CD4-positive, alpha-beta T cell treated with Interleukin-17A for 1 hour (primary cell): ENCODE results near the gene SHROOM4.

Source experiments
- DNase-seq: peaks from one replicate; pipeline ENCODE4 v3.0.0-alpha.2; 2020

Gene SHROOM4

GRCh38 chrX:50779694-50780093 is 34.3 kb downstream of the SHROOM4 start:
- no peak for DNase-seq

- DNase-seq: no peak
Observed at GRCh38 chrX:50778272-50778671, 35.7 kb downstream of the SHROOM4 start.

- DNase-seq: no peak
Observed at GRCh38 chrX:50776248-50776647, 37.7 kb downstream of the SHROOM4 start.

GRCh38 chrX:50771382-50771781 is 42.6 kb downstream of the SHROOM4 start:
- no peak for DNase-seq

- no peak for DNase-seq
Observed at GRCh38 chrX:50770702-50771101, 43.3 kb downstream of the SHROOM4 start.

- no peak for DNase-seq
Observed at GRCh38 chrX:50769389-50770063, 44.5 kb downstream of the SHROOM4 start.

GRCh38 chrX:50768801-50769200 is 45.2 kb downstream of the SHROOM4 start:
- DNase-seq: no peak

- no peak for DNase-seq
Observed at GRCh38 chrX:50765986-50766385, 48.0 kb downstream of the SHROOM4 start.

- no peak for DNase-seq
Observed at GRCh38 chrX:50762578-50762977, 51.4 kb downstream of the SHROOM4 start.

GRCh38 chrX:50756276-50756675 is 57.7 kb downstream of the SHROOM4 start:
- no peak for DNase-seq

GRCh38 chrX:50751091-50751490 is 62.9 kb downstream of the SHROOM4 start:
- DNase-seq: no peak

- no peak for DNase-seq
Observed at GRCh38 chrX:50747471-50747900, 66.5 kb downstream of the SHROOM4 start.

GRCh38 chrX:50736656-50737055 is 77.3 kb downstream of the SHROOM4 start:
- no peak for DNase-seq

- no peak for DNase-seq
Observed at GRCh38 chrX:50726296-50726695, 87.7 kb downstream of the SHROOM4 start.

- DNase-seq: no peak
Observed at GRCh38 chrX:50725310-50725709, 88.7 kb downstream of the SHROOM4 start.

- DNase-seq: no peak
Observed at GRCh38 chrX:50723006-50723405, 91.0 kb downstream of the SHROOM4 start.

GRCh38 chrX:50721764-50722521 is 92.1 kb downstream of the SHROOM4 start:
- DNase-seq: no peak

GRCh38 chrX:50719614-50720013 is 94.4 kb downstream of the SHROOM4 start:
- DNase-seq: no peak

GRCh38 chrX:50718776-50719175 is 95.2 kb downstream of the SHROOM4 start:
- no peak for DNase-seq

GRCh38 chrX:50716706-50717105 is 97.3 kb downstream of the SHROOM4 start:
- DNase-seq: no peak

- no peak for DNase-seq
Observed at GRCh38 chrX:50712777-50713176, 101.2 kb downstream of the SHROOM4 start.

- no peak for DNase-seq
Observed at GRCh38 chrX:50711907-50712306, 102.1 kb downstream of the SHROOM4 start.

GRCh38 chrX:50707955-50708699 is 105.9 kb downstream of the SHROOM4 start:
- no peak for DNase-seq

- DNase-seq: no peak
Observed at GRCh38 chrX:50707405-50707804, 106.6 kb downstream of the SHROOM4 start.
